GM21825 (cell line): ENCODE results near the gene HDDC3.

Experiments used
- ATAC-seq: cut with Tn5 transposase; IDR thresholded peaks from one replicate; pipeline ENCODE4 v1.9.1; 2021; ENCODE audit warnings: mild to moderate bottlenecking, moderate library complexity; ENCODE audit not compliant: unreplicated experiment

The HDDC3 gene

GRCh38 chr15:90881181-90881977 lies 51.0 kb downstream of the HDDC3 start:
- no peak for ATAC-seq

- no peak for ATAC-seq
These were observed 51.8 kb downstream of the HDDC3 start for GRCh38 chr15:90880381-90881145.
